HepG2 (cell line): Measurements from ENCODE around the gene ME3. TPM values are rescaled to one million over a fixed set of nuclear protein-coding genes. Genes with fewer than 3 reads are reported as not detected.

Experiments
- AHDC1 ChIP-seq: sonication (generic); formaldehyde crosslinking; IDR thresholded peaks from 2 replicates; pipeline ENCODE4 v1.5.1; 2020; ENCODE audit warnings: mild to moderate bottlenecking, missing genetic modification reagents, borderline replicate concordance
- MBD4 ChIP-seq: IDR thresholded peaks from 2 replicates; pipeline ENCODE4 v1.6.1; 2012; ENCODE audit warnings: low read length, inconsistent platforms, borderline replicate concordance
- NFE2L2 ChIP-seq: fragments of 150-350 bp; IDR thresholded peaks from 2 replicates; pipeline ENCODE4 v1.6.1; 2014; ENCODE audit warnings: low read length
- SRSF9 ChIP-seq: fragments of 200-400 bp; formaldehyde crosslinking; IDR thresholded peaks from 2 replicates; pipeline ENCODE4 v1.6.1; 2018; ENCODE audit warnings: borderline replicate concordance, mild to moderate bottlenecking, low read depth, low read length; ENCODE audit not compliant: insufficient read depth, poor library complexity, severe bottlenecking
- ZNF33B ChIP-seq: sonication (generic); formaldehyde crosslinking; IDR thresholded peaks from 2 replicates; pipeline ENCODE4 v1.5.1; 2020; ENCODE audit warnings: mild to moderate bottlenecking, missing genetic modification reagents
- polyA plus RNA-seq, 8 experiments: library from polyadenylated mRNA; depleted of rRNA in 3 of 8; stranded (reverse) in 7 of 8; unstranded in 1 of 8; fragments of >200 nt; fragmentation: Illumina TruSeq in 4 of 8; extraction: Trizol in 4 of 8; gene quantifications; 2 replicates each; pipeline versions ENCODE4 v1.2.1 to v1.2.3, GENCODE V29; 2011 to 2016; ENCODE audit warnings: low read depth in 4 of 8, missing spikeins in 1 of 8, mixed read lengths in 1 of 8; ENCODE audit not compliant: insufficient read depth in 1 of 8
- total RNA-seq, 5 experiments: library from RNA; depleted of rRNA; stranded (reverse); fragments of >200 nt; fragmentation: Illumina TruSeq; extraction: Trizol; gene quantifications; 2 replicates each; pipeline ENCODE4 v1.2.3, GENCODE V29; 2016; ENCODE audit warnings: low read depth in 1 of 5
- TF ChIP-seq, protein P1 (sequence below): sonication (generic); formaldehyde crosslinking; IDR thresholded peaks from 2 replicates; pipeline ENCODE4 v1.4.0; 2020; ENCODE audit warnings: missing genetic modification reagents, low read depth, mild to moderate bottlenecking, borderline replicate concordance

Gene ME3
- total and polyA plus RNA-seq, 2 of the 13 experiments (the other 11 are each of a cell fraction or from before 2014, with no cell fraction given), result not detected

GRCh38 chr11:86591631-86592030, 80.8 kb downstream of the ME3 start (continued):
- no peak for TF ChIP-seq AHDC1 (CRISPR knock-in tag)
- no peak for TF ChIP-seq MBD4
- no peak for TF ChIP-seq ZNF33B (CRISPR knock-in tag)
- no peak for TF ChIP-seq SRSF9
- TF ChIP-seq, protein P1, sequence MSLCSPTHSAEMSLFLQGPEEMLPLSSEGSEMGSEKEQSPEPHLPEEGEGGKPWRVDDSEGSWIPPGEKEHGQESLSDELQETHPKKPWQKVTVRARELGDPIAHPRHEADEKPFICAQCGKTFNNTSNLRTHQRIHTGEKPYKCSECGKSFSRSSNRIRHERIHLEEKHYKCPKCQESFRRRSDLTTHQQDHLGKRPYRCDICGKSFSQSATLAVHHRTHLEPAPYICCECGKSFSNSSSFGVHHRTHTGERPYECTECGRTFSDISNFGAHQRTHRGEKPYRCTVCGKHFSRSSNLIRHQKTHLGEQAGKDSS (CRISPR knock-in tag), result no peak
- TF ChIP-seq NFE2L2, result no peak
- TF ChIP-seq, all 625 proteins: peak for 0
